GM12878 (cell line): ENCODE results near the gene MRPS18A. TPM values are rescaled to one million over a fixed set of nuclear protein-coding genes. Genes with fewer than 3 reads are reported as not detected.

Experiments
- ATAC-seq: fragments of 200-7000 bp; cut with Tn5 transposase; 3 replicates; pipeline ENCODE4 v1.9.1; 2020; ENCODE audit warnings: mild to moderate bottlenecking, moderate library complexity
- BruUV-seq: library from RNA; stranded (reverse); fragments of 400-500 nt; replicated peaks from 2 replicates; lab custom pipeline; 2021; lab: Mats Ljungman, UMichigan
- CTCF ChIA-PET: fragments of 300-600 bp; sonication (Branson Sonifier 250); formaldehyde crosslinking; extraction: SDS; loops from one replicate; lab custom pipeline; 2021; ENCODE audit warnings: inconsistent platforms; lab: Yijun Ruan, JAX
- POLR2A ChIA-PET: fragments of 350-600 bp; formaldehyde crosslinking; extraction: SDS; loops from one replicate; lab custom pipeline; 2021; ENCODE audit warnings: inconsistent platforms; lab: Charles Lee
- RAD21 ChIA-PET: fragments of 300-600 bp; sonication (Branson Sonifier 250); formaldehyde crosslinking; loops from one replicate; lab custom pipeline; 2023; ENCODE audit warnings: antibody characterized with exemption; ENCODE audit not compliant: unreplicated experiment; lab: Charles Lee
- SMC1A ChIA-PET: fragments of 300-600 bp; sonication (Branson Sonifier 250); formaldehyde crosslinking; loops from one replicate; lab custom pipeline; 2023; ENCODE audit not compliant: unreplicated experiment, uncharacterized antibody; lab: Charles Lee
- DNase-seq: peaks from one replicate; pipeline ENCODE4 v3.0.0-alpha.2; 2011; ENCODE audit warnings: low read depth, low spot score
- FAIRE-seq: peaks from 3 replicates; lab custom pipeline; 2011; peaks lifted over from hg19 to GRCh38; lab: Jason Lieb, UNC
- H2AFZ ChIP-seq: 2 replicates; pipeline ENCODE4 v1.6.0; 2011; ENCODE audit warnings: low read depth, low read length, control low read depth; ENCODE audit not compliant: control insufficient read depth
- H3K27ac ChIP-seq: 2 replicates; pipeline ENCODE4 v1.5.1; 2011; ENCODE audit warnings: control low read depth; ENCODE audit not compliant: control insufficient read depth, insufficient read depth
- H3K27me3 ChIP-seq, 2 experiments: replicated peaks in 1 of 2; 2 replicates each; pipeline versions ENCODE4 v1.6.0 to v1.6.1; 2011; ENCODE audit warnings: low read length in 1 of 2; ENCODE audit not compliant: control insufficient read depth in 2 of 2, insufficient read depth in 2 of 2
- H3K36me3 ChIP-seq, 2 experiments: 2 replicates each; pipeline ENCODE4 v1.5.1; 2011; ENCODE audit warnings: low read length in 1 of 2; ENCODE audit not compliant: control insufficient read depth in 2 of 2, insufficient read depth in 2 of 2
- H3K4me1 ChIP-seq: 2 replicates; pipeline ENCODE4 v1.6.1; 2011; ENCODE audit warnings: mild to moderate bottlenecking, low read length, moderate library complexity, mixed read lengths; ENCODE audit not compliant: control insufficient read depth, insufficient read depth
- H3K4me2 ChIP-seq: 2 replicates; pipeline ENCODE4 v1.6.0; 2011; ENCODE audit warnings: control low read depth; ENCODE audit not compliant: control insufficient read depth, insufficient read depth
- H3K4me3 ChIP-seq: fragments of 200-600 bp; sonication (generic); 2 replicates; pipeline ENCODE4 v1.5.1; 2016
- H3K79me2 ChIP-seq: 2 replicates; pipeline ENCODE4 v1.6.0; 2011; ENCODE audit warnings: low read length; ENCODE audit not compliant: control insufficient read depth, insufficient read depth
- H3K9ac ChIP-seq: 2 replicates; pipeline ENCODE4 v1.8.0; 2011; ENCODE audit warnings: low read length, control low read depth, mixed read lengths; ENCODE audit not compliant: control insufficient read depth, insufficient read depth
- H3K9me3 ChIP-seq: replicated peaks from 3 replicates; pipeline ENCODE4 v1.5.1; 2011; ENCODE audit warnings: mild to moderate bottlenecking, low read length; ENCODE audit not compliant: control insufficient read depth, insufficient read depth
- H4K20me1 ChIP-seq: 2 replicates; pipeline ENCODE4 v1.6.0; 2011; ENCODE audit not compliant: control insufficient read depth, insufficient read depth
- CBFB ChIP-seq: IDR thresholded peaks from 2 replicates; pipeline ENCODE4 v1.6.1; 2016; ENCODE audit warnings: antibody characterized with exemption, low read depth
- EGR1 ChIP-seq, 2 experiments: IDR thresholded peaks; 1 replicate in 1 of 2; 2 replicates in 1 of 2; pipeline ENCODE4 v1.6.1; 2011 to 2012; ENCODE audit warnings: low read depth in 2 of 2, low read length in 2 of 2, borderline replicate concordance in 1 of 2, mild to moderate bottlenecking in 1 of 2, moderate library complexity in 1 of 2
- MYC ChIP-seq: IDR thresholded peaks from 2 replicates; pipeline ENCODE4 v1.6.1; 2011; ENCODE audit warnings: mild to moderate bottlenecking, low read length, moderate library complexity, inconsistent platforms; ENCODE audit not compliant: insufficient read depth, insufficient replicate concordance, insufficient read length, severe bottlenecking
- POLR2AphosphoS5 ChIP-seq: IDR thresholded peaks from 2 replicates; pipeline ENCODE4 v1.6.1; 2011; ENCODE audit warnings: mild to moderate bottlenecking, low read length, inconsistent platforms
- RAD51 ChIP-seq: fragments of 450-650 bp; IDR thresholded peaks from 2 replicates; pipeline ENCODE4 v1.6.1; 2016; ENCODE audit warnings: moderate library complexity, mild to moderate bottlenecking, inconsistent platforms
- SP1 ChIP-seq: IDR thresholded peaks from one replicate; pipeline ENCODE4 v1.6.1; 2011; ENCODE audit warnings: low read depth, low read length
- TBL1XR1 ChIP-seq: IDR thresholded peaks from 2 replicates; pipeline ENCODE4 v1.6.1; 2012; ENCODE audit warnings: low read depth, low read length, improper control_type of control experiment
- ZBED1 ChIP-seq: IDR thresholded peaks from 2 replicates; pipeline ENCODE4 v1.6.1; 2016; ENCODE audit warnings: borderline replicate concordance
- WGBS: methylation state at CpG from one replicate; pipeline ENCODE4 v1.1.6; 2016; ENCODE audit warnings: low lambda C conversion rate; ENCODE audit not compliant: insufficient replicate concordance, insufficient coverage; ENCODE audit errors: missing lambda C conversion rate; 5-methylcytosine and 5-hydroxymethylcytosine counted together
- in situ Hi-C: fragments of 300-500 bp; cut with MboI; formaldehyde crosslinking; loops from 9 replicates; pipeline ENCODE4 v1.14.3; 2018; ENCODE audit warnings: mixed read lengths
- intact Hi-C: fragments of 100-400 bp; cut with micrococcal nuclease; formaldehyde crosslinking; loops from one replicate; pipeline ENCODE4 v1.14.2; 2022; ENCODE audit not compliant: unreplicated experiment
- polyA plus RNA-seq, 11 experiments: library from polyadenylated mRNA; depleted of rRNA in 4 of 11; unstranded in 6 of 11; stranded (reverse) in 5 of 11; fragments of >200 nt; fragmentation: Nextera tagmentation in 4 of 11; fragmentation: Illumina TruSeq in 1 of 11; extraction: Ambion mirVana in 4 of 11; extraction: Trizol in 1 of 11; gene quantifications; 1 replicate in 1 of 11; 2 replicates in 10 of 11; pipeline versions ENCODE4 v1.2.1 to v1.2.3, GENCODE V29; 2011 to 2016; ENCODE audit warnings: inconsistent platforms in 2 of 11, missing spikeins in 2 of 11, low read depth in 1 of 11
- total RNA-seq, 4 experiments: library from RNA; depleted of rRNA in 3 of 4; stranded (reverse); fragments of >200 nt in 3 of 4; fragmentation: Illumina TruSeq in 1 of 4; extraction: Trizol in 1 of 4; gene quantifications; 2 replicates each; pipeline versions ENCODE4 v1.2.1 to v1.2.3, GENCODE V29; 2013 to 2021
- TF ChIP-seq, protein P1 (sequence below): fragments of 450-650 bp; IDR thresholded peaks from 2 replicates; pipeline ENCODE4 v1.6.1; 2017; ENCODE audit warnings: mild to moderate bottlenecking, moderate library complexity
- TF ChIP-seq, protein P2 (sequence below): IDR thresholded peaks from 2 replicates; pipeline ENCODE4 v1.6.1; 2011; ENCODE audit warnings: borderline replicate concordance, low read depth, mild to moderate bottlenecking, moderate library complexity, low read length; ENCODE audit not compliant: insufficient read depth, poor library complexity, severe bottlenecking

MRPS18A gene
- total and polyA plus RNA-seq, 10 of the 15 experiments (the other 5 are each of a cell fraction or from before 2014, with no cell fraction given) = 66.3 to 158 (median 98.7) TPM

DNA sequence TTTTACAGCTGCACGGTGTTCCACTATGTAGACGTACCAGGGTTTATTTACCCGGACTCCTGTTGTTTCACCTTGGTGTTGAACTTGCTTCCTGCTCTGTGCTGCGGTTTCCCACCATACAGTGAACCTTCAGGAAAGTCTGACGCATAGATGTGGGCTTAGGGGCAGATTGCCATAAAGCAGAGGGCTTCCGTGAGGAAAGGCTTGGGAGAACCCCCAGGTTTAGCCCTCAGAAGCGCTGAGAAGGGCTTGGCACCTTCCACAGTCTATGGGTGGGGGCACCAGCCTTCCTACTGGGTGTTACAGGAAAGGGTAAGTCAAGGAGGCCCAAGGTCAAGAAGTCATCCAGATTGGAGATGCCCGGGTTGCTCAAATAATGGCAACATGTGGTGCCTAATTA is 19.2 kb upstream of the MRPS18A start (continued):
- TF ChIP-seq MYC (no peak), EGR1 (IDR thresholded peaks at IDR 0.05; ENCODE audit: borderline replicate concordance in 1 of 2, low read depth in 2 of 2, low read length in 2 of 2) (no peak), ZBED1 (no peak)
- TF ChIP-seq, protein P1, sequence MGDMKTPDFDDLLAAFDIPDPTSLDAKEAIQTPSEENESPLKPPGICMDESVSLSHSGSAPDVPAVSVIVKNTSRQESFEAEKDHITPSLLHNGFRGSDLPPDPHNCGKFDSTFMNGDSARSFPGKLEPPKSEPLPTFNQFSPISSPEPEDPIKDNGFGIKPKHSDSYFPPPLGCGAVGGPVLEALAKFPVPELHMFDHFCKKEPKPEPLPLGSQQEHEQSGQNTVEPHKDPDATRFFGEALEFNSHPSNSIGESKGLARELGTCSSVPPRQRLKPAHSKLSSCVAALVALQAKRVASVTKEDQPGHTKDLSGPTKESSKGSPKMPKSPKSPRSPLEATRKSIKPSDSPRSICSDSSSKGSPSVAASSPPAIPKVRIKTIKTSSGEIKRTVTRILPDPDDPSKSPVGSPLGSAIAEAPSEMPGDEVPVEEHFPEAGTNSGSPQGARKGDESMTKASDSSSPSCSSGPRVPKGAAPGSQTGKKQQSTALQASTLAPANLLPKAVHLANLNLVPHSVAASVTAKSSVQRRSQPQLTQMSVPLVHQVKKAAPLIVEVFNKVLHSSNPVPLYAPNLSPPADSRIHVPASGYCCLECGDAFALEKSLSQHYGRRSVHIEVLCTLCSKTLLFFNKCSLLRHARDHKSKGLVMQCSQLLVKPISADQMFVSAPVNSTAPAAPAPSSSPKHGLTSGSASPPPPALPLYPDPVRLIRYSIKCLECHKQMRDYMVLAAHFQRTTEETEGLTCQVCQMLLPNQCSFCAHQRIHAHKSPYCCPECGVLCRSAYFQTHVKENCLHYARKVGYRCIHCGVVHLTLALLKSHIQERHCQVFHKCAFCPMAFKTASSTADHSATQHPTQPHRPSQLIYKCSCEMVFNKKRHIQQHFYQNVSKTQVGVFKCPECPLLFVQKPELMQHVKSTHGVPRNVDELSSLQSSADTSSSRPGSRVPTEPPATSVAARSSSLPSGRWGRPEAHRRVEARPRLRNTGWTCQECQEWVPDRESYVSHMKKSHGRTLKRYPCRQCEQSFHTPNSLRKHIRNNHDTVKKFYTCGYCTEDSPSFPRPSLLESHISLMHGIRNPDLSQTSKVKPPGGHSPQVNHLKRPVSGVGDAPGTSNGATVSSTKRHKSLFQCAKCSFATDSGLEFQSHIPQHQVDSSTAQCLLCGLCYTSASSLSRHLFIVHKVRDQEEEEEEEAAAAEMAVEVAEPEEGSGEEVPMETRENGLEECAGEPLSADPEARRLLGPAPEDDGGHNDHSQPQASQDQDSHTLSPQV = no peak

DNA sequence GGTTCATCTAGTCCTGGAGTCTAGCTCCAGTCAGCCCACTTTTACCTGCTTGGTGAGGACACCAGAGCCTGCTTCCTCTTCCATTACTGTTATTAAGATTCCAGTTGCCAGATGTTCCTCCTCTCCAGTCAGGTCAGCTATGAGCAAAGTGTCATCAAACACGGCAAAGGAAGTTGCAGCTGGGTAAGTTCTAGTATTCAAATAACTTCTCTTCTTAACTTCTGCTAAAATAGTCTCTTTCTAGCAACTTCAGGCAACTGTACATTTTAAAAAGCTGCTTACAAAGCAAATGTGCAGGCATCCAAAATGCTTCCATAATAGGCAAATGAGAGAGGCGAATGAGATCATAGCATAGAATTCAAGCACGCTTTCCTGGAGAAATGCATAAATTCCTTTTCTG is 18.4 kb upstream of the MRPS18A start:
- no TSS peak for BruUV-seq
- POLR2A ChIA-PET = interaction anchor here (0.6 to 3.6 kb wide), 5 partner anchors 8 to 263 kb away, joined by 4 to 24 read pairs (median 5); partner anchors contain the start of gene MRPS18A
- intact Hi-C loops = no loop called here

More for the DNA sequence above, 18.4 kb upstream of the MRPS18A start:
- RAD21 ChIA-PET = interaction anchor here (0.6 to 3.4 kb wide), 6 partner anchors 9 to 253 kb away, joined by 3 to 12 read pairs (median 3); no protein-coding TSS in a partner anchor
- TF ChIP-seq TBL1XR1 (no peak), RAD51 (no peak), SP1 (peak; percentile 9), CBFB (no peak), POLR2AphosphoS5 (no peak)
- TF ChIP-seq, protein P2, sequence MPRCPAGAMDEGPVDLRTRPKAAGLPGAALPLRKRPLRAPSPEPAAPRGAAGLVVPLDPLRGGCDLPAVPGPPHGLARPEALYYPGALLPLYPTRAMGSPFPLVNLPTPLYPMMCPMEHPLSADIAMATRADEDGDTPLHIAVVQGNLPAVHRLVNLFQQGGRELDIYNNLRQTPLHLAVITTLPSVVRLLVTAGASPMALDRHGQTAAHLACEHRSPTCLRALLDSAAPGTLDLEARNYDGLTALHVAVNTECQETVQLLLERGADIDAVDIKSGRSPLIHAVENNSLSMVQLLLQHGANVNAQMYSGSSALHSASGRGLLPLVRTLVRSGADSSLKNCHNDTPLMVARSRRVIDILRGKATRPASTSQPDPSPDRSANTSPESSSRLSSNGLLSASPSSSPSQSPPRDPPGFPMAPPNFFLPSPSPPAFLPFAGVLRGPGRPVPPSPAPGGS = no peak
- TF ChIP-seq, all 136 proteins: peak for 1
- ChIA-PET SMC1A (interaction anchor here (0.6 to 3.9 kb wide), 7 partner anchors 9 to 373 kb away, joined by 3 to 17 read pairs (median 5); no protein-coding TSS in a partner anchor), CTCF (interaction anchor here (0.9 to 2.7 kb wide), 6 partner anchors 9 to 373 kb away, joined by 3 to 15 read pairs (median 8); no protein-coding TSS in a partner anchor)
- H3K4me1 ChIP-seq = peaks cover 44% of the 10 kb centered on the region
- no peak overlapping the region; the same call in 1 of the 2 replicates for H3K27ac ChIP-seq
- no peaks in the 10 kb centered on the region for H3K79me2 ChIP-seq
- no peak overlapping the region for H2AFZ ChIP-seq
- FAIRE-seq = peak; percentile 84
- peak; percentile 18 for ATAC-seq
- H3K36me3 ChIP-seq = no peaks in the 10 kb centered on the region
- DNase-seq = no peak
- no peaks in the 10 kb centered on the region for H3K9me3 ChIP-seq
- 16% methylated on average over 3 of the region's 3 CpGs for WGBS
- no peaks in the 10 kb centered on the region for H4K20me1 ChIP-seq
- peak overlapping the region; percentile 36 for H3K4me2 ChIP-seq
- no peaks in the 10 kb centered on the region for H3K27me3 ChIP-seq
- in situ Hi-C loops = no loop called here
- H3K4me3 ChIP-seq = no peak overlapping the region; the same call in 1 of the 2 replicates
- H3K9ac ChIP-seq = 0 out of 2 replicates have a peak overlapping the region, but pooled peaks have one; percentile 12
